ENCODE measurements around the gene SCRN1. TPM values are rescaled to one million over a fixed set of nuclear protein-coding genes. Genes with fewer than 3 reads are reported as not detected.

The SCRN1 gene
- total RNA-seq, 2 donors from 2014 or later = 1.3 to 2.1 TPM

DNA sequence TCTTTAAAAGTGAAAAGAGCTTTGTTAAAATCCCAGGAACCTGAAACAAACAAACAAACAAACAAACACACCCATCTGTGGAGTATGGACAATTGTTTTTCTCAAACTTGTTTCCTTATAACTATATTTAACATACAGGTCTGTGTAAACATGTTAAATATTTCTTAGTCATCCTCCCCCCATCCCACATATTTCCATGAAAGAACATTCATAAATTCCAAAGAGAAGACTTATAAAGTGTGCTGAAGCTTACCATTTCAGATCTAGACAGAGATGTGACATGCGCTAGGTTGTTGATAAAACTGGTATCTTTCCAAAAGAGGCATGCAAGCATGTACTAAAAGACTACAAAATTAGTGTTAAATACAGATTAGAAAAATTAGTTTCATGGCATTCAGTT, 30.4 kb upstream of the SCRN1 start:
- peaks cover 0 to 2% of the 10 kb centered on the region in 2 donors for H3K36me3 Mint-ChIP-seq
- no peaks in the 10 kb centered on the region for H3K9me3 Mint-ChIP-seq
- no peak overlapping the region for H3K27ac Mint-ChIP-seq
- ATAC-seq = no peak
- DNase-seq (ENCODE audit: low spot score in 2 of 2) = no peak

GRCh38 chr7:30019387-30019786, 29.8 kb upstream of the SCRN1 start:
- ATAC-seq = no peak
- Mint-ChIP-seq H3K9me3 (no peaks in the 10 kb centered on the region), H3K36me3 (no peaks in the 10 kb centered on the region)

DNA sequence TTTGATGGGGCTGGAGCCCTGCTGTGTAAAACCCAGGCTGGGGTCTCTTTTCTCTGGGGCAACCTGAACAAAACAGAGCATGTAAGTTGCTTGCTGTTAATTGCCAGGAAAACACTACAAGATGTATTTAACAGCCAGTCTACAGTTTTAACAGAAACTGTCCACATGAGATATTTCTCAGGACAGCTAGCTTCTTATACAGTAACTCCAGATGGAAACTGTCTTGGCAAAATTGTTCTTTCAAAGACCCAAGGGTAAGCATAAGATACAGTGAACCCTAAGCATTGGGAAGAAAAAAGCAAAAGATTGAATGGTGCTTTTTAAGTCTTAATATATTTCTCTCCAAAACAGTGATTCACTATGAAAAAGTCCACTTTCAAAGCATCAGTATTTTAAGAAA, 28.9 kb upstream of the SCRN1 start:
- ATAC-seq (no peak), DNase-seq (ENCODE audit: low spot score in 2 of 2) (no peak)
- H3K27ac Mint-ChIP-seq = no peak overlapping the region
- H3K9me3 Mint-ChIP-seq = no peaks in the 10 kb centered on the region
- no peaks in the 10 kb centered on the region for H3K36me3 Mint-ChIP-seq

More at GRCh38 chr7:30019387-30019786, 29.8 kb upstream of the SCRN1 start:
- no peak overlapping the region for H3K27ac Mint-ChIP-seq
- DNase-seq (ENCODE audit: low spot score in 2 of 2) = no peak

- Mint-ChIP-seq H3K9me3 (no peaks in the 10 kb centered on the region), H3K27ac (no peak overlapping the region), H3K36me3 (no peaks in the 10 kb centered on the region)
- no peak for DNase-seq (ENCODE audit: low spot score in 2 of 2)
- ATAC-seq = no peak
These were observed 23.2 kb upstream of the SCRN1 start for GRCh38 chr7:30012757-30013156.

- no peaks in the 10 kb centered on the region for H3K36me3 Mint-ChIP-seq
- no peak overlapping the region for H3K27ac Mint-ChIP-seq
- ATAC-seq (no peak), DNase-seq (ENCODE audit: low spot score in 2 of 2) (no peak)
- no peaks in the 10 kb centered on the region for H3K9me3 Mint-ChIP-seq
These were observed 20.4 kb upstream of the SCRN1 start for GRCh38 chr7:30010021-30010420.

GRCh38 chr7:30005464-30005863, 15.9 kb upstream of the SCRN1 start:
- Mint-ChIP-seq H3K36me3 (peaks cover 0 to under 1% of the 10 kb centered on the region in 2 donors), H3K27ac (no peak overlapping the region), H3K9me3 (no peaks in the 10 kb centered on the region)
- DNase-seq (ENCODE audit: low spot score in 2 of 2) (no peak), ATAC-seq (no peak)

DNA sequence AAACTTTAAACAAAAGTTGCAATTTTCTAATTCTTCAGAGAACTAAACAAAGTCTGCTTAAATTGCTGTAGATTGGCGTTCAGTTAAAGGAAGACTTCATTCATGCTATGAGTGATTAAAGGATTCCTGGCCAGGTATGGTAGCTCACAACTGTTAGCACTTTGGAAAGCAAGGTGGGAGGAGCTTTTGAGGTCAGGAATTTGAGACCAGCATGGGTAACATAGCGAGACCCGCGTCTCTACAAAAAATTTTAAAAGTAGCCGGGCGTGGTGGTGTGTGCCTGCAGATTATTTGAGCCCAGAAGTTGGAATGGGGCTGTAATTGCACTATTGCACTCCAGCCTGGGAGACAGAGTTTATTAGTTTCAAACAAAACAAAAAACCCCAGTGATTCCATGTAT, 13.5 kb upstream of the SCRN1 start:
- no peak overlapping the region for H3K27ac Mint-ChIP-seq
- peaks cover 0 to 10% of the 10 kb centered on the region in 2 donors for H3K36me3 Mint-ChIP-seq
- no peak for DNase-seq (ENCODE audit: low spot score in 2 of 2)
- ATAC-seq = no peak
- H3K9me3 Mint-ChIP-seq = no peaks in the 10 kb centered on the region

DNA sequence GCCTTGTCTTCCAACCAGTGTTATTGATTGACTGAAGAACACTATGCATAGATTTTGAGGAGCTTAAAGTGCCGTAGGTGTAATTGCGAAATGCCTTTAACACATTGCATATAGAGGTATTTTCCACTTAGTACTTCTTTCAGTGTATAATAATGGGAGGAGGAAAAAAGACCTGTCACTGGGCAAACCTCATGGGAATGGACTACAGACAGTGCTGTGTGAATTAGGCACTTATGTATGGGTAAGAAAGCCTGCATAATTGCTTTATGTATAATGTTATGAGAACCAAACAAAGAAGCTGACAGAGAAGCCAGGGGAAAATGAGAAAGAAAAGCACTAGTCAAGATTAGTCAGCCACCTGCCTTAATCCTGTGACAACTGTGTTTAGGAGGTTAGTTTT, 12.4 kb upstream of the SCRN1 start:
- DNase-seq (ENCODE audit: low spot score in 2 of 2) = no peak
- ATAC-seq = no peak
- peaks cover 0 to 15% of the 10 kb centered on the region in 2 donors for H3K36me3 Mint-ChIP-seq
- no peak overlapping the region for H3K27ac Mint-ChIP-seq
- H3K9me3 Mint-ChIP-seq = peaks cover 0 to 4% of the 10 kb centered on the region in 2 donors

DNA sequence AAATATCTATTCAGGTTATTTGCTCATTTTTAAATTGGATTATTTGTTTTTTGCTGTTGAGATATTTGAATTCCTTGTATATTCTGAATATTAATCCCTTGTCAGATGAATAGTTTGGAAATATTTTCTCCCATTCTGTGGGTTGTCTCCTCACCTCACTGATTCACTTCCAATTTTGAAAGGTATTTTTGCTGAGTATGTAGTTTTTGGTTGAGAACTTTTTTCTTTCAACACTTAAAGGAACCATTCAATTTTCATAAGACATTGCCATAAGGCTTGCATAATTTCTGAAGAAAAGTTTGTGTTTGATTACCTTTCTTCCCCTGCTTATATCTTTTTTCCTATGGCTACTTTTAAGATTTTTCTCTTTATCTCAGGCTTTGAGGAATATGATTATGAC, 8.9 kb upstream of the SCRN1 start:
- Mint-ChIP-seq H3K27ac (no peak overlapping the region), H3K36me3 (peaks cover 6 to 21% of the 10 kb centered on the region in 2 donors), H3K9me3 (peaks cover 6 to 11% of the 10 kb centered on the region in 2 donors)
- DNase-seq (ENCODE audit: low spot score in 2 of 2) (no peak), ATAC-seq (no peak)

- Mint-ChIP-seq H3K9me3 (peaks cover 6 to 11% of the 10 kb centered on the region in 2 donors), H3K27ac (no peak overlapping the region), H3K36me3 (peaks cover 6 to 21% of the 10 kb centered on the region in 2 donors)
- ATAC-seq = no peak
- DNase-seq (ENCODE audit: low spot score in 2 of 2) = no peak
These were observed 6.7 kb upstream of the SCRN1 start for GRCh38 chr7:29996321-29996720.

DNA sequence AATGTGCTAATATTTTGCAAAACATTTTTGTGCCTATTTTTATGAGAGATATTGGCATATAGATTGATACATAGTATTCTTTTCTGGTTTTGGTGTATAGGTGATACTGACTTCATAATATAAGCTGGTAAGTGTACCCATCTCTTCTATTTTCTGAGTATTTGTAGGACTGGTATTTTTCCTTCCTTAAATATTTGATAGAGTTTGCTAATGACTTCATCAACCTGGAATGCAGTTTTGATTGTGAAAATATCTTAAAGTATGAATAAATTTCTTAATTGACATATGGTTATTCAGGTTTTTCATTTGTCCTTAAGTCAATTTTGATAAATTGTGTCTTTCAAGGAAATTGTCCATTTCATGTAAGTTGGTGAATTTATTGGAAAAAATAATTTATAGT, 6.1 kb upstream of the SCRN1 start:
- DNase-seq (ENCODE audit: low spot score in 2 of 2) = no peak
- no peak overlapping the region for H3K27ac Mint-ChIP-seq
- H3K9me3 Mint-ChIP-seq = peaks cover 6 to 11% of the 10 kb centered on the region in 2 donors
- peaks cover 6 to 21% of the 10 kb centered on the region in 2 donors for H3K36me3 Mint-ChIP-seq
- no peak for ATAC-seq

GRCh38 chr7:29993140-29993539, 3.5 kb upstream of the SCRN1 start:
- no peak overlapping the region for H3K27ac Mint-ChIP-seq
- no peak for ATAC-seq
- no peak for DNase-seq (ENCODE audit: low spot score in 2 of 2)
- H3K36me3 Mint-ChIP-seq = peaks cover 6 to 20% of the 10 kb centered on the region in 2 donors
- peaks cover 6 to 11% of the 10 kb centered on the region in 2 donors for H3K9me3 Mint-ChIP-seq

DNA sequence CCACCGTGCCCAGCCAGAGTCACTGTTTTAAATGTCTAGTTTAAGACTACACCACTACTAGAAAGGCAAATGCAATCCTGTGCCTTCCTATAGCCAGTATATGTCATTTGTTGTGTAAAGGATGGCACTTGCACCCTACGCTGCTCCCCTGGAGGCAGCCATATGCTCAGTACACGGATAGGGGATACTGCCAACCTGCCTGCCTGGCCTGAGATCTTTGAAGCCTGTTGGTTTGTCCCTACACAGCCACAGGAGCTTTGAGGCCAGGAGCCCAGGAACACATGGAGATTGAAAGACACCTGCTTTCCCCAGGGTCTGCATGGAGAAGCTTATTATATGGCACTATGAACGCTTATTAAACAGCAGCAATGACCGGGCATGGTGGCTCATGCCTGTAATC, 2.3 kb upstream of the SCRN1 start:
- Mint-ChIP-seq H3K27ac (no peak overlapping the region), H3K9me3 (peaks cover 6 to 7% of the 10 kb centered on the region in 2 donors), H3K36me3 (peaks cover 6 to 19% of the 10 kb centered on the region in 2 donors)
- DNase-seq (ENCODE audit: low spot score in 2 of 2) = no peak
- no peak for ATAC-seq

- no peak for DNase-seq (ENCODE audit: low spot score in 2 of 2)
- Mint-ChIP-seq H3K27ac (no peak overlapping the region), H3K36me3 (peaks cover 0 to 14% of the 10 kb centered on the region in 2 donors), H3K9me3 (no peaks in the 10 kb centered on the region)
- no peak for ATAC-seq
These were observed 1.3 kb upstream of the SCRN1 start for GRCh38 chr7:29990931-29991330.

DNA sequence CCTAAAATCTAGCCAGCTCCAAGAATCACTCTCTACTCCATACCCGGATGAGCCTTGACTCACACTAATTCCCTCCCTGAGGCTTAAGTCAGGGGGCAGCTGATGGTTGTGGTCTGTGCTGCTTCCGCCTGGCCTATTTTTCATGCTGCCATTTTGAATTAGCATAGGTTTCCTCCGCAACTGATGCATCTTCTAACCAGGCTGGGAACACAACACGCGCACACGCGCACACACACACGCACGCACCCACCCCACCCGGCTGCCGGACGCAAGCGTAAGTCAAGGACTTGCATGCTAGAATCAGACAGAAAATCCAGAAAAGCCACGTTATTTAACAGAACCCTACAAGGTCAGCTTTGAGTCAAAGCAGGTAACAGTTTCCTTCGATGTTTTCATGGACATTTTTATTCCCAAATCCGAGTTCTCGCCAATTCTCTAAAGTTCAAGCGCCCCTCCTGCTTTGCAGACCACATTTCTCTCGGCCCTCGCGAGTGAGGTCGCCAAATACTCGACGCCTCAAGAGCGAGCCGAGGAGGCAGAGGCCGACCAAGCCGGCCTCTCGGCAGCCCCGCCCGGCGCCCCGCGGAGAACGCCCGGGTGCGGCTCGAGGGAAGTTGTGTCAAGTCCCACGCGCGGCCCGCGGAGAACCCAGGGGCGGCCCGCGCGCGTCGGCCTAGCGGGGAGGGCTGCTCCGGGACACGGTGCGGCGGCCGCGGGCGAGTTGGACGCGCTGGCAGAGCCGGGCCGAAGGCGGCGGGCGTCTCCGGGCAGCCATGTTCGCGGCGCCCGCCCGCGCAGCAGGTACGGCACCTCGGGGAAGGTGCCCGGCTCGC, 961 bp downstream of the SCRN1 start:
- Mint-ChIP-seq H3K36me3 (peaks cover 0 to 14% of the 10 kb centered on the region in 2 donors), H3K27ac (no peak overlapping the region), H3K9me3 (no peaks in the 10 kb centered on the region)
- ATAC-seq = peak; percentile 66
- peak in 1 of 2 donors; percentile 35 for DNase-seq (ENCODE audit: low spot score in 2 of 2)

GRCh38 chr7:29987811-29988317, 1.7 kb downstream of the SCRN1 start:
- ATAC-seq (no peak), DNase-seq (ENCODE audit: low spot score in 2 of 2) (no peak)
- Mint-ChIP-seq H3K9me3 (no peaks in the 10 kb centered on the region), H3K36me3 (peaks cover 0 to 14% of the 10 kb centered on the region in 2 donors), H3K27ac (no peak overlapping the region)

GRCh38 chr7:29987083-29987482, 2.5 kb downstream of the SCRN1 start:
- H3K9me3 Mint-ChIP-seq = no peaks in the 10 kb centered on the region
- H3K36me3 Mint-ChIP-seq = peaks cover 0 to 14% of the 10 kb centered on the region in 2 donors
- DNase-seq (ENCODE audit: low spot score in 2 of 2) = no peak
- no peak for ATAC-seq
- no peak overlapping the region for H3K27ac Mint-ChIP-seq

GRCh38 chr7:29980151-29980550, 9.4 kb downstream of the SCRN1 start:
- H3K36me3 Mint-ChIP-seq = no peaks in the 10 kb centered on the region
- H3K27ac Mint-ChIP-seq = no peak overlapping the region
- ATAC-seq = no peak
- H3K9me3 Mint-ChIP-seq = no peaks in the 10 kb centered on the region
- no peak for DNase-seq (ENCODE audit: low spot score in 2 of 2)

Measured in activated naive CD4-positive, alpha-beta T cell treated with anti-CD3 and anti-CD28 coated beads, Interleukin-2, amount 50 U/mL, for 72 hours (primary cell).